Osteoblast (primary cell): ENCODE measurements around the gene AGBL4. TPM values are rescaled to one million over a fixed set of nuclear protein-coding genes. Genes with fewer than 3 reads are reported as not detected.

Experiments
- DNase-seq: peaks from one replicate; pipeline ENCODE4 v3.0.0; 2011; ENCODE audit warnings: low spot score, mixed read lengths; ENCODE audit not compliant: insufficient read length; ENCODE audit errors: missing footprints
- H2AFZ ChIP-seq: 2 replicates; pipeline ENCODE4 v1.6.0; 2011; ENCODE audit warnings: mild to moderate bottlenecking, low read length
- H3K27ac ChIP-seq: 2 replicates; pipeline ENCODE4 v1.5.1; 2011; ENCODE audit warnings: mild to moderate bottlenecking, low read depth, low read length, moderate library complexity
- H3K27me3 ChIP-seq: 2 replicates; pipeline ENCODE4 v1.6.0; 2012; ENCODE audit warnings: mild to moderate bottlenecking, control low read depth, inconsistent platforms, low read length, moderate library complexity; ENCODE audit not compliant: insufficient read depth
- H3K36me3 ChIP-seq: 2 replicates; pipeline ENCODE4 v1.5.1; 2011; ENCODE audit warnings: mild to moderate bottlenecking, low read length, control low read depth, moderate library complexity; ENCODE audit not compliant: insufficient read depth
- H3K4me1 ChIP-seq: 2 replicates; pipeline ENCODE4 v1.5.1; 2011; ENCODE audit warnings: mild to moderate bottlenecking, low read length, control low read depth, moderate library complexity; ENCODE audit not compliant: insufficient read depth
- H3K4me2 ChIP-seq: 2 replicates; pipeline ENCODE4 v1.6.0; 2011; ENCODE audit warnings: mild to moderate bottlenecking, low read length; ENCODE audit not compliant: insufficient read depth
- H3K4me3 ChIP-seq: fragments of 200-600 bp; sonication (generic); 3 replicates; pipeline ENCODE4 v1.5.1; 2012; ENCODE audit warnings: mild to moderate bottlenecking, low read length, inconsistent platforms; ENCODE audit not compliant: insufficient read depth
- H3K79me2 ChIP-seq: 2 replicates; pipeline ENCODE4 v1.6.0; 2012; ENCODE audit warnings: mild to moderate bottlenecking, low read length, control low read depth, inconsistent platforms; ENCODE audit not compliant: insufficient read depth
- H3K9me3 ChIP-seq: 2 replicates; pipeline ENCODE4 v1.5.1; 2011; ENCODE audit warnings: low read depth, low read length, control low read depth
- H4K20me1 ChIP-seq: 2 replicates; pipeline ENCODE4 v1.6.0; 2012; ENCODE audit warnings: mild to moderate bottlenecking, low read length, control low read depth; ENCODE audit not compliant: insufficient read depth
- CTCF ChIP-seq: IDR thresholded peaks from 2 replicates; pipeline ENCODE4 v1.5.1; 2011; ENCODE audit warnings: mild to moderate bottlenecking, low read depth, low read length, moderate library complexity; ENCODE audit errors: extremely low read depth
- small RNA-seq: library from RNA; depleted of rRNA; stranded (forward); fragments of <200 nt; gene quantifications from one replicate; pipeline ENCODE3, GENCODE V24; 2012
- total RNA-seq: library from RNA; depleted of rRNA; stranded (reverse); fragments of >200 nt; gene quantifications from 2 replicates; pipeline ENCODE4 v1.2.3, GENCODE V29; 2012

The AGBL4 gene
- total RNA-seq, 1 donor: not detected

DNA sequence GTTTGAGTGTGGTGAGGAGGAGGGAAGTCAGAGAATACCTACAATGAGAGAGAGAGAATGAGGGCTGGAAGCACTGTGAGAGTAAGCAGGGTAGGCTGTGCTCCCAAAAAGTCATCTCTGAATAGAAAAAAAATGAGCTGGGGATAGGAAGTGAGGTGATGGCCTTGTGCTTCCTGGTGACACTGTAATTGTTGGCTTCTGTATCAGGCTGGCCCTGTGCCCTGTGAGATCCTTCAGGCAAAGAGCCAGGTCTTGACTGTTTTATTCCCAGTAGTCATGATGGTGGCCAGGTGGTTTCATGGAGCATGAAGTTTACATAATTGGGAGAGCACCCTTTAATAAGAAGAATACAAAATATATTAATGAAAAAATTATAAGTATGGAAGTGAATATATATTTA lies 1531.4 kb downstream of the AGBL4 start:
- H3K4me3 ChIP-seq: no peak overlapping the region
- no peak for TF ChIP-seq CTCF
- no peaks in the 10 kb centered on the region for H4K20me1 ChIP-seq
- no peaks in the 10 kb centered on the region for H3K79me2 ChIP-seq
- H3K27ac ChIP-seq: no peak overlapping the region
- H3K4me1 ChIP-seq: peaks cover 27% of the 10 kb centered on the region
- DNase-seq: no peak
- H3K27me3 ChIP-seq: peaks cover 7% of the 10 kb centered on the region
- no peak overlapping the region for H3K4me2 ChIP-seq
- H3K9me3 ChIP-seq: no peaks in the 10 kb centered on the region
- no peak overlapping the region for H2AFZ ChIP-seq
- no peaks in the 10 kb centered on the region for H3K36me3 ChIP-seq

GRCh38 chr1:48488721-48489120 lies 1535.0 kb downstream of the AGBL4 start:
- Histone ChIP-seq H4K20me1 (no peaks in the 10 kb centered on the region), H3K36me3 (no peaks in the 10 kb centered on the region), H3K79me2 (no peaks in the 10 kb centered on the region), H3K4me1 (peaks cover 8% of the 10 kb centered on the region), H2AFZ (no peak overlapping the region), H3K27ac (no peak overlapping the region), H3K4me2 (no peak overlapping the region), H3K9me3 (no peaks in the 10 kb centered on the region), H3K27me3 (peaks cover 7% of the 10 kb centered on the region), H3K4me3 (no peak overlapping the region)
- no peak for TF ChIP-seq CTCF
- no peak for DNase-seq

Small RNA genes within 50 kb of the gene (small RNA-seq; reads per million reads assigned to genes)
- gene AL390023.1: not detected

Other genes with a start within 250 kb of the AGBL4 start
- gene ELAVL4, start 85.0 kb upstream of the AGBL4 start, total RNA-seq: not detected in 2 replicates